Measurements from ENCODE around the gene HOXD8.
A peak's percentile ranks its signal among the peaks of the same experiment; 100 is the strongest.

HOXD8 gene

GRCh38 chr2:176099159-176099727 lies 30.3 kb upstream of the HOXD8 start:
- Histone ChIP-seq H3K36me3 (ENCODE audit: control insufficient read depth, insufficient read depth, low read length, severe bottlenecking) (no peaks in the 10 kb centered on the region), H3K4me1 (ENCODE audit: control insufficient read depth, insufficient read depth, low read length) (peaks cover 17% of the 10 kb centered on the region), H3K27me3 (replicated peaks; ENCODE audit: control insufficient read depth, insufficient read depth, low read length) (peaks cover 97% of the 10 kb centered on the region), H3K4me3 (ENCODE audit: low read length) (no peak overlapping the region), H3K9me3 (ENCODE audit: control insufficient read depth, low read length) (peaks cover 18% of the 10 kb centered on the region), H3K9ac (ENCODE audit: low read length) (no peak overlapping the region)
- no peak for DNase-seq (ENCODE audit: low read depth)

- DNase-seq (ENCODE audit: low read depth), result no peak
- Histone ChIP-seq H3K9ac (ENCODE audit: low read length) (no peak within 1 kb of the TSS), H3K4me3 (ENCODE audit: low read length) (no peak within 1 kb of the TSS), H3K9me3 (ENCODE audit: control insufficient read depth, low read length) (peaks cover 13% of the 10 kb centered on the region), H3K27me3 (replicated peaks; ENCODE audit: control insufficient read depth, insufficient read depth, low read length) (peaks cover 91% of the 10 kb centered on the region), H3K4me1 (ENCODE audit: control insufficient read depth, insufficient read depth, low read length) (peaks cover 23% of the 10 kb centered on the region), H3K36me3 (ENCODE audit: control insufficient read depth, insufficient read depth, low read length, severe bottlenecking) (no peaks in the 10 kb centered on the region)
Measured at GRCh38 chr2:176099728-176100546, 29.6 kb upstream of the HOXD8 start, which contains the start of gene HOXD12. Gene HOXD12, plus strand, starts transcription at chr2:176099795. Its CDS starts 7 bp downstream, at chr2:176099802.

GRCh38 chr2:176100547-176101140 lies 28.9 kb upstream of the HOXD8 start:
- H3K9ac ChIP-seq (ENCODE audit: low read length), result no peak overlapping the region
- no peaks in the 10 kb centered on the region for H3K36me3 ChIP-seq (ENCODE audit: control insufficient read depth, insufficient read depth, low read length, severe bottlenecking)
- no peak for DNase-seq (ENCODE audit: low read depth)
- peaks cover 13% of the 10 kb centered on the region for H3K9me3 ChIP-seq (ENCODE audit: control insufficient read depth, low read length)
- H3K4me1 ChIP-seq (ENCODE audit: control insufficient read depth, insufficient read depth, low read length), result peaks cover 24% of the 10 kb centered on the region
- H3K27me3 ChIP-seq (replicated peaks; ENCODE audit: control insufficient read depth, insufficient read depth, low read length), result peaks cover 91% of the 10 kb centered on the region
- no peak overlapping the region for H3K4me3 ChIP-seq (ENCODE audit: low read length)

- Histone ChIP-seq H3K4me3 (ENCODE audit: low read length) (no peak overlapping the region), H3K27me3 (replicated peaks; ENCODE audit: control insufficient read depth, insufficient read depth, low read length) (peaks cover 87% of the 10 kb centered on the region), H3K9me3 (ENCODE audit: control insufficient read depth, low read length) (peaks cover 13% of the 10 kb centered on the region), H3K9ac (ENCODE audit: low read length) (no peak overlapping the region), H3K36me3 (ENCODE audit: control insufficient read depth, insufficient read depth, low read length, severe bottlenecking) (no peaks in the 10 kb centered on the region), H3K4me1 (ENCODE audit: control insufficient read depth, insufficient read depth, low read length) (peaks cover 24% of the 10 kb centered on the region)
- no peak for DNase-seq (ENCODE audit: low read depth)
Measured at GRCh38 chr2:176101216-176101830, 28.2 kb upstream of the HOXD8 start.

- Histone ChIP-seq H3K9me3 (ENCODE audit: control insufficient read depth, low read length) (peaks cover 13% of the 10 kb centered on the region), H3K4me1 (ENCODE audit: control insufficient read depth, insufficient read depth, low read length) (peaks cover 24% of the 10 kb centered on the region), H3K9ac (ENCODE audit: low read length) (no peak overlapping the region), H3K4me3 (ENCODE audit: low read length) (no peak overlapping the region), H3K36me3 (ENCODE audit: control insufficient read depth, insufficient read depth, low read length, severe bottlenecking) (no peaks in the 10 kb centered on the region), H3K27me3 (replicated peaks; ENCODE audit: control insufficient read depth, insufficient read depth, low read length) (peaks cover 82% of the 10 kb centered on the region)
- no peak for DNase-seq (ENCODE audit: low read depth)
Measured at GRCh38 chr2:176101842-176102241, 27.7 kb upstream of the HOXD8 start.

GRCh38 chr2:176102309-176102866 lies 27.1 kb upstream of the HOXD8 start:
- Histone ChIP-seq H3K36me3 (ENCODE audit: control insufficient read depth, insufficient read depth, low read length, severe bottlenecking) (no peaks in the 10 kb centered on the region), H3K9ac (ENCODE audit: low read length) (no peak overlapping the region), H3K4me3 (ENCODE audit: low read length) (no peak overlapping the region), H3K9me3 (ENCODE audit: control insufficient read depth, low read length) (peaks cover 13% of the 10 kb centered on the region), H3K27me3 (replicated peaks; ENCODE audit: control insufficient read depth, insufficient read depth, low read length) (peaks cover 79% of the 10 kb centered on the region), H3K4me1 (ENCODE audit: control insufficient read depth, insufficient read depth, low read length) (peaks cover 21% of the 10 kb centered on the region)
- no peak for DNase-seq (ENCODE audit: low read depth)

GRCh38 chr2:176103194-176103593 lies 26.3 kb upstream of the HOXD8 start:
- no peak for DNase-seq (ENCODE audit: low read depth)
- peaks cover 13% of the 10 kb centered on the region for H3K9me3 ChIP-seq (ENCODE audit: control insufficient read depth, low read length)

GRCh38 chr2:176103742-176104315 lies 25.7 kb upstream of the HOXD8 start:
- peaks cover 15% of the 10 kb centered on the region for H3K4me1 ChIP-seq (ENCODE audit: control insufficient read depth, insufficient read depth, low read length)
- H3K9ac ChIP-seq (ENCODE audit: low read length), result peak overlapping the region; percentile 6
- no peaks in the 10 kb centered on the region for H3K36me3 ChIP-seq (ENCODE audit: control insufficient read depth, insufficient read depth, low read length, severe bottlenecking)
- H3K9me3 ChIP-seq (ENCODE audit: control insufficient read depth, low read length), result peaks cover 13% of the 10 kb centered on the region
- H3K27me3 ChIP-seq (replicated peaks; ENCODE audit: control insufficient read depth, insufficient read depth, low read length), result peaks cover 67% of the 10 kb centered on the region
- DNase-seq (ENCODE audit: low read depth), result no peak
- H3K4me3 ChIP-seq (ENCODE audit: low read length), result peak overlapping the region; percentile 75

More at GRCh38 chr2:176103194-176103593, 26.3 kb upstream of the HOXD8 start:
- Histone ChIP-seq H3K27me3 (replicated peaks; ENCODE audit: control insufficient read depth, insufficient read depth, low read length) (peaks cover 72% of the 10 kb centered on the region), H3K4me3 (ENCODE audit: low read length) (no peak overlapping the region), H3K4me1 (ENCODE audit: control insufficient read depth, insufficient read depth, low read length) (peaks cover 15% of the 10 kb centered on the region), H3K36me3 (ENCODE audit: control insufficient read depth, insufficient read depth, low read length, severe bottlenecking) (no peaks in the 10 kb centered on the region), H3K9ac (ENCODE audit: low read length) (no peak overlapping the region)

- peaks cover 10% of the 10 kb centered on the region for H3K9me3 ChIP-seq (ENCODE audit: control insufficient read depth, low read length)
- no peak for DNase-seq (ENCODE audit: low read depth)
- peaks cover 15% of the 10 kb centered on the region for H3K4me1 ChIP-seq (ENCODE audit: control insufficient read depth, insufficient read depth, low read length)
- peak overlapping the region; percentile 75 for H3K4me3 ChIP-seq (ENCODE audit: low read length)
- H3K27me3 ChIP-seq (replicated peaks; ENCODE audit: control insufficient read depth, insufficient read depth, low read length), result peaks cover 67% of the 10 kb centered on the region
- H3K36me3 ChIP-seq (ENCODE audit: control insufficient read depth, insufficient read depth, low read length, severe bottlenecking), result no peaks in the 10 kb centered on the region
- H3K9ac ChIP-seq (ENCODE audit: low read length), result peak overlapping the region; percentile 54
Measured at GRCh38 chr2:176104316-176105077, 25.0 kb upstream of the HOXD8 start.

GRCh38 chr2:176105078-176105729 lies 24.3 kb upstream of the HOXD8 start:
- Histone ChIP-seq H3K36me3 (ENCODE audit: control insufficient read depth, insufficient read depth, low read length, severe bottlenecking) (no peaks in the 10 kb centered on the region), H3K9ac (ENCODE audit: low read length) (peak overlapping the region; percentile 54), H3K4me3 (ENCODE audit: low read length) (peak overlapping the region; percentile 75), H3K4me1 (ENCODE audit: control insufficient read depth, insufficient read depth, low read length) (peaks cover 15% of the 10 kb centered on the region), H3K27me3 (replicated peaks; ENCODE audit: control insufficient read depth, insufficient read depth, low read length) (peaks cover 67% of the 10 kb centered on the region), H3K9me3 (ENCODE audit: control insufficient read depth, low read length) (peaks cover 7% of the 10 kb centered on the region)
- DNase-seq (ENCODE audit: low read depth), result no peak

Data from adipocyte (in vitro differentiated cells).